ENCODE results near the gene TMEM43. TPM values are rescaled to one million over a fixed set of nuclear protein-coding genes. Genes with fewer than 3 reads are reported as not detected.

Gene TMEM43
- polyA plus RNA-seq, 3 donors, result 55.4 to 69.7 (median 66.7) TPM

GRCh38 chr3:14123308-14124222 lies 1.3 kb upstream of the TMEM43 start:
- DNase-seq, result no peak
- peak overlapping the region; percentile 83 to 89 for H3K4me3 Mint-ChIP-seq
- Histone ChIP-seq H3K4me3 (replicated peaks in 1 of 3; ENCODE audit: low read depth in 2 of 3, low read length in 3 of 3) (peak overlapping the region; percentile 40 to 97 (median 90)), H3K27ac (ENCODE audit: low read depth in 1 of 2, low read length in 2 of 2) (peak overlapping the region; percentile 51 to 91), H3K9me3 (replicated peaks in 1 of 2; ENCODE audit: control insufficient read depth in 1 of 2, insufficient read depth in 1 of 2, low read length in 2 of 2) (no peaks in the 10 kb centered on the region), H3K4me1 (ENCODE audit: control insufficient read depth in 1 of 2, insufficient read depth in 2 of 2, low read length in 2 of 2) (peaks cover 24 to 29% of the 10 kb centered on the region in 2 donors), H4K20me1 (ENCODE audit: insufficient read depth, low read length) (peaks cover 48% of the 10 kb centered on the region), H3K79me2 (ENCODE audit: insufficient read depth, low read length) (peaks cover 57% of the 10 kb centered on the region), H3K36me3 (replicated peaks in 1 of 2; ENCODE audit: control insufficient read depth in 1 of 2, insufficient read depth in 2 of 2, low read length in 2 of 2) (peaks cover 3 to 54% of the 10 kb centered on the region in 2 donors), H2AFZ (ENCODE audit: insufficient read depth, low read depth, low read length, poor library complexity, severe bottlenecking) (peak overlapping the region; percentile 98), H3K4me2 (replicated peaks; ENCODE audit: extremely low read depth, low read length, poor library complexity, severe bottlenecking) (peak overlapping the region; percentile 82), H3K9ac (ENCODE audit: insufficient read depth, low read length, poor library complexity, severe bottlenecking) (peak overlapping the region; percentile 93), H3K27me3 (ENCODE audit: control insufficient read depth in 2 of 2, insufficient read depth in 2 of 2, low read length in 2 of 2) (no peaks in the 10 kb centered on the region)
- TF ChIP-seq CTCF (IDR thresholded peaks at IDR 0.05), result no peak
- H3K4me1 Mint-ChIP-seq, result peaks cover 54% of the 10 kb centered on the region
- peaks cover 35 to 42% of the 10 kb centered on the region in 2 donors for H3K36me3 Mint-ChIP-seq
- peaks cover 0 to 4% (median 0%) of the 10 kb centered on the region in 3 donors for H3K27me3 Mint-ChIP-seq (ENCODE audit: low read depth in 3 of 3)
- intact Hi-C loops (cut with micrococcal nuclease), result loop anchor here (1.0 to 10.0 kb wide), 6 partner anchors 53 to 941 kb away; partner anchors contain the start of genes CCDC174 (in 1 of the 2), LSM3 (in 1 of the 2), MRPS25 (in 1 of the 2) and XPC (in 1 of the 2)
- 46% methylated on average over 6 of the region's 15 CpGs for WGBS (ENCODE audit: insufficient coverage)
- H3K9me3 Mint-ChIP-seq, result peaks cover 0 to 2% (median 0%) of the 10 kb centered on the region in 7 donors
- H3K27ac Mint-ChIP-seq, result peak overlapping the region; percentile 74 to 96 (median 91)

GRCh38 chr3:14124223-14124614 lies 633 bp upstream of the TMEM43 start:
- Histone ChIP-seq H4K20me1 (ENCODE audit: insufficient read depth, low read length) (peaks cover 54% of the 10 kb centered on the region), H2AFZ (ENCODE audit: insufficient read depth, low read depth, low read length, poor library complexity, severe bottlenecking) (peak overlapping the region; percentile 98), H3K4me2 (replicated peaks; ENCODE audit: extremely low read depth, low read length, poor library complexity, severe bottlenecking) (peak overlapping the region; percentile 82), H3K36me3 (replicated peaks in 1 of 2; ENCODE audit: control insufficient read depth in 1 of 2, insufficient read depth in 2 of 2, low read length in 2 of 2) (peaks cover 3 to 53% of the 10 kb centered on the region in 2 donors), H3K9me3 (replicated peaks in 1 of 2; ENCODE audit: control insufficient read depth in 1 of 2, insufficient read depth in 1 of 2, low read length in 2 of 2) (no peaks in the 10 kb centered on the region), H3K27ac (ENCODE audit: low read depth in 1 of 2, low read length in 2 of 2) (peak overlapping the region; percentile 51 to 91), H3K4me1 (ENCODE audit: control insufficient read depth in 1 of 2, insufficient read depth in 2 of 2, low read length in 2 of 2) (peaks cover 24 to 29% of the 10 kb centered on the region in 2 donors), H3K9ac (ENCODE audit: insufficient read depth, low read length, poor library complexity, severe bottlenecking) (peak overlapping the region; percentile 93), H3K79me2 (ENCODE audit: insufficient read depth, low read length) (peaks cover 61% of the 10 kb centered on the region), H3K27me3 (ENCODE audit: control insufficient read depth in 2 of 2, insufficient read depth in 2 of 2, low read length in 2 of 2) (no peaks in the 10 kb centered on the region), H3K4me3 (replicated peaks in 1 of 3; ENCODE audit: low read depth in 2 of 3, low read length in 3 of 3) (peak overlapping the region; percentile 40 to 97 (median 90))
- Mint-ChIP-seq H3K9me3 (peaks cover 0 to 2% (median 0%) of the 10 kb centered on the region in 7 donors), H3K27me3 (ENCODE audit: low read depth in 3 of 3) (peaks cover 0 to 4% (median 0%) of the 10 kb centered on the region in 3 donors), H3K4me3 (peak overlapping the region; percentile 83 to 89), H3K27ac (peak overlapping the region; percentile 74 to 96 (median 91)), H3K36me3 (peaks cover 38 to 48% of the 10 kb centered on the region in 2 donors), H3K4me1 (peaks cover 48% of the 10 kb centered on the region)
- intact Hi-C loops (cut with micrococcal nuclease), result loop anchor here (1.0 to 10.0 kb wide), 6 partner anchors 53 to 941 kb away; partner anchors contain the start of genes CCDC174 (in 1 of the 2), LSM3 (in 1 of the 2), MRPS25 (in 1 of the 2) and XPC (in 1 of the 2)
- WGBS (ENCODE audit: insufficient coverage), result 1% methylated on average over 34 of the region's 37 CpGs
- no peak for TF ChIP-seq CTCF (IDR thresholded peaks at IDR 0.05)
- DNase-seq, result peak; percentile 62 to 76 (median 76)

Measured in CD14-positive monocyte (primary cell).